IPS-18c (cell line): Measurements from ENCODE around the gene DRAXIN.

Experiments used
- H3K4me3 ChIP-seq: 2 replicates; pipeline ENCODE4 v1.7.0; 2013; ENCODE audit warnings: low read depth, mild to moderate bottlenecking, low read length, moderate library complexity; ENCODE audit not compliant: insufficient read depth
- H3K9me3 ChIP-seq: one replicate; pipeline ENCODE4 v1.6.1; 2013; ENCODE audit warnings: mild to moderate bottlenecking, low read length, moderate library complexity; ENCODE audit not compliant: control insufficient read depth, insufficient read depth

DRAXIN gene

DNA sequence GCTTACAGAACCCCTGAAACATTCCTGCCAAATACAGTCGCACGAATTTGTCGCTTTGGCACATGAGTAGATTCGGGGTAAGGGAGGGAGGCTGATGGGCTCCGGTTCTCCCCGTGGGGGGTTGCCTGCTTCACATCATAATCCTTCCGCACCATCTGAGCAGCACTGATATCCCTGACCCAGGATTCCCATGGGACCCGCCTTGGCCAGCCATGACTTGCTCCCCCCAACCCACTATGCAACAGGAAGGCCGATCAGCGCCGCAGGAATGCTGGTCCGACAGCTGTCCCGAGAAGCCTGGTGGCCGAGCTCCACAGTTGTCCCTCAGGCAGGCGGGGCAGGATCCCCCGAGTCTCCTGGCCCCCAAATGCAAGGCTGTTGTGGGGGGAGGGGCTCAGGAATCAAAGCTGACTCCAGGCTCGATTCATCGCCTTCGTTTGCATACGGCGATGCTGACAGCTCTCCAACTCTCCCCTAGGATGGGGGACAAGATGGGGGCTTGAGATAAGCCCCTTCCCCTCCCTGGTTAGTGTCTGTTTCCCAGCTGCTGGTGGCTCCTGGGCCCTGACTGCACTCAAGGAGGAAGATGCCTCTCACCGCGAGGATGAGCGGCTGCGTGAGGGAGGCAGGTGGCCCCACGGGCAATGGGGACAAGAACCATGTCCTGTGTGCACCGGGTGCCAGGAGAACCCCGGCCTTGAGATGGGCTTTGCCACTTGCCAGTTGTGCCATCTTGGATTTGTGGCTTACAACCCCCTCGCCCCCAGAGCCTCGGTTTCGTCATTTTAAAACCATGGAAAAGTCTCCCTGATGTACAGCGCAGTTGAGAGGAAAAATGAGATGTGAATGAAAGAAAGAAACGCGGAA lies 9.3 kb downstream of the DRAXIN start:
- Histone ChIP-seq H3K9me3 (no peaks in the 10 kb centered on the region), H3K4me3 (0 out of 2 replicates have a peak overlapping the region, but pooled peaks have one; percentile 9)

DNA sequence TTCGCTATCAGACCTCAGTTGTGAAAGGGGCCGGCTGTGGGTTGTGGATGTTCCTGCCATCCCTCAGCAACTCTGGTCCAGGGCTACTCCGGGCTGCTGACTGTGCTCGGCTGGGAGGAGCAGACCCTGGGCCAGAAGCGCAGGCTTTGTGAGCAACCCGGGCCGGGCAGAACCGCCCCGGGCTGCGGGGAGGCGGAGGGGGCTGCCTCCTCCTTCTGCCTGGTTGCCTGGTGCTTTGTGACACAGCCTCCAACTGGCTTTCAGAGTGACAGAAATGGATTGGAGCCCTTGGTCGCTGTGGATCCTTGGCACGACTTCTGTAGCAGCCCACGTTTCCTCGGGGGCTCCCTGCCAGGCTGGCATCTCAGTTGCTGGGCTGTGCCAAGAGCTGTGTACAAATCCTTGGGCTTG lies 10.0 kb downstream of the DRAXIN start:
- Histone ChIP-seq H3K9me3 (no peaks in the 10 kb centered on the region), H3K4me3 (no peak overlapping the region)

DNA sequence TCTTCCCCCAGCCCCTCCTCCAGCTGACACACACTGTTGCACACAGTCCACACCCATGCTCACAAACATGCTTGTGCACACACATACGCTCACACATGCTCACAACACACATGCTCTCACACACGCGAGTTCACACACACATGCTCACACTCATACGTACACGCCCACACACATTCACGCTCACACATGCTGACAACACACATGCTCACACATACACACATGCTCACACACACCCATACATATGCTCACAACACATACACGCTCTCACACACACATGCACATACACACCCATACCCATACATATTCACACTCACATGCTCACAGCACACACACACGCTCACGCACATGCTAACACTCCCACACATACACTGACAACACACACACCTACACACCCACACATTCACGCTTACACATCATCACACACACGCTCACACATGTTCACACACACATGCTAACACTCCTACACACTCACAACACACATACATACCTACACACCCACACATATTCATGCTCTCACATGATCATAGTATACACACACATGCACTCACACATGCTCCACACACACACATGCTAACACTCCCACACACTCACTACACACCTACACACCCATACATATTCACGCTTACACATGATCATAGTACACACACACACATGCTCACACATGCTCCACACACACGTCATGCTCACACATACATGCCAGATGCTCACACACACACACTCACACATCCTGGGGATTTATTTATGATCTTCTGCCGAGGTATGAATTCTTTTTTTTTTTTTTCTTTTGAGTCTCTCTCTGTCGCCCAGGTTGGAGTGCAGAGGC lies 10.7 kb downstream of the DRAXIN start:
- H3K4me3 ChIP-seq, result no peak overlapping the region
- no peaks in the 10 kb centered on the region for H3K9me3 ChIP-seq

DNA sequence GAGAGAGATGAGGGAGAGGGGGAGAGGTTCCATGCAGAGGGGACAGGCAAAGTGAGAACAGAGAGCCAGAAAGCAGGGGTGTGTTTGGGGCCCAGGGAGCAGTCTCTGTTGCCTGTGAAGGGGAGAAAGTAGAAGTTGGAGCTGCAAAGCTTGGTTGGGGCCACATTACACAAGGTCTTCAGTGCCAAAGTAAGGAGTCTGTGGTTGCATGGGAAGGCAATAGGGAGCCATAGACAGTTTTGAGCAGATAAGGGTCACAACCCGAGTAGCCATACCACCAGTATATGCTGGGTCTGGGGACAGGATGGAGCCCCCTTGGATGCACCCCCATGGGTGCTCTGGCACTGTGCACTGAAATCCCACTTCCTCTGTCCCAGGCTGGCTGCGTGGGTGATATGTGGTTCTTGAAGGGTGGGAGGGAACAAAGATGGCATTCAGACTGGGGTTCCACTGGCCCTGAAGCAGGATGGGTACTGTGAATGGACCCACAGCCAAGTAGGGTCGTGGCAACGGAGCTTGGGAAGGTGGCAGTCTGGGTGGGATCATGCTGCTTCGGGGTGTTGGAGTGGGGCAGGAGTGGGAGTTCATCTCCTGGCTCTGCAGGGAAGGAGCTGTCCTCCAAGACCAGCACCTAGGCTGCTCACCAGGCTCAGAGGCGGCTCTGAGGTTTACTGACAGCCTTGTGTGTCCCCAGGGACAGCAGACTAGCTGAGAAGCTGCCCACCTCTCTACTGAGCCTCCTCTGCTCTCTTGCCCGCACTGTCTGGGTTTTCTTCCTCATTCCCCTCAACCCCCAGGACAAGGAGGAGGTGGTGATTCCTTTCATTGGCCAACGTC lies 12.1 kb downstream of the DRAXIN start:
- H3K4me3 ChIP-seq, result no peak overlapping the region
- no peaks in the 10 kb centered on the region for H3K9me3 ChIP-seq

DNA sequence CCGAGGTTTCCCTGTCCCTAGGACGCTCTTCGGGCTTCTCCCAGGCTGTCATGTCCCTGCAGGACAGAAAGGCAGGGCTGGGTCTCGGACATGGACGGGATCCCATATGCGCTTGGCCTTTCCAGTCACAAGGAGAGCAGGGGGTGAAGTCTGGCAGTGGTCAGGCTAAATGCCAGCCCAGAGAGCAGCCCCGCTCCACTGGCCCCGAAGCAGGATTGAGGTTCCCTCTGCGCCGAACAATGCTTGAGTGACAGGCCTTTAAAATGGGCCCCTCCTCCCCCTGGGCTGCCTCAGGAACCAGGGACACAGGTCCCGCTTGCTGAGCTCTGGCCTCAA lies 12.7 kb downstream of the DRAXIN start:
- no peak overlapping the region for H3K4me3 ChIP-seq
- no peaks in the 10 kb centered on the region for H3K9me3 ChIP-seq

DNA sequence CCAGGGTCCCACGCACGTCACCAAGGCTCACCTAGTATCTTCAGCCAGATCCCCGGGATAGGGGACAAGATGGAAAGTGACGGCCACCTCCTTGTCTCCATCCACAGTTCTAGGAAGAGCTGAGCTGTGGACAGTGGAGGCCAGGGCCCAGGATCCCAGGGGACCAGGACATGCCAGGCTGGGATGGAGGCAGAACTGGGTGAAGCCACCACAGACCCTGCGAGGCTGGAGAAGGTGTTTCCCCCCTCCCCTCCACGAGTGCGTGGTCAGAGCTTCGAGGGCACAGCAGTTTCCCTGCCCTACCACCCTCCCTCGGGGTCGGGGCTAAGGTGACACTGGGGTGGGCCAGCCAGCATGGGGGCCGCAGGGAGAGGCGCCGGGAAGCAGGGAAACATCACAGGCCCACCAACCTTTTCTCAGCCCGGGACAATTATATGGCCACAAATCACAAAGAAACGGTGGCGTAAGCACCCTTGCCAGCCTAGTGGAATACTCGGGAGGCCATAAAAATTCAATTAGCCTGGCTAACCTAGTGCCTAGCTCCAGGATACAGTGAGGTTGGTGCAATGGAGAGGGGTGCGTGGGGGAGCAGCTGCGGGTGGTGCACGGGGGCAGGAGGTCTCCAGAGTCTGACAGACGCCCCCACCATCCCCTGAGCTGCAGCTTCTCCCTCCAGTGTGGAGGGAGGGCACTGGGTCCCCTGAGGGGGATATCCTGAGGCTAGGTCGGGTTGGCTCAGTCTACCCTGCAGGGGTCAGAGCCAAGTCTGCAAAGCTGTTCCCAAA lies 13.4 kb downstream of the DRAXIN start:
- H3K9me3 ChIP-seq, result no peaks in the 10 kb centered on the region
- no peak overlapping the region for H3K4me3 ChIP-seq

DNA sequence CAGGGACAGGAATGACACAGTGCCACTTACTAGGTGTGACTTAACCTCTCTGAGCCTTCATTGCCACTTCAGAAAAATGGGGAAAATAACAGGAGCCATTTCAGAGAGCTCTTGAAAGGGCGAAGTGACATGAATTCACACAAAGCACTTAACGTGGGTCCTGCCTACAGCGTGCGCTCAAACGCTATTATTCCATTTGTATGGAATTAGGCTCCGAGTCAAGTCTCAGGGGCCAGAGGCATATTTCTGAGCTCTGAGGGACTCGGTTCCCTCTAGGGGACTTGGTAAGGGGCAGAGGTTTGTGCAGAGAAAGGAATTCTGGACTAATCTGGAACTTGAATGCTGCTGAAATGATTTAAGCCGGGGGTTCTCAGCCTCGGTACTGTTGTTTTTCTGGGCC lies 14.1 kb downstream of the DRAXIN start:
- no peak overlapping the region for H3K4me3 ChIP-seq
- no peaks in the 10 kb centered on the region for H3K9me3 ChIP-seq

DNA sequence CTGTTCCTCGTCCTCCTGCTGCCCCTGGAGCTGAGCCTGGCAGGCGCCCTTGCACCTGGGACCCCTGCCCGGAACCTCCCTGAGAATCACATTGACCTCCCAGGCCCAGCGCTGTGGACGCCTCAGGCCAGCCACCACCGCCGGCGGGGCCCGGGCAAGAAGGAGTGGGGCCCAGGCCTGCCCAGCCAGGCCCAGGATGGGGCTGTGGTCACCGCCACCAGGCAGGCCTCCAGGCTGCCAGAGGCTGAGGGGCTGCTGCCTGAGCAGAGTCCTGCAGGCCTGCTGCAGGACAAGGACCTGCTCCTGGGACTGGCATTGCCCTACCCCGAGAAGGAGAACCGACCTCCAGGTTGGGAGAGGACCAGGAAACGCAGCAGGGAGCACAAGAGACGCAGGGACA lies 14.8 kb downstream of the DRAXIN start:
- Histone ChIP-seq H3K4me3 (no peak overlapping the region), H3K9me3 (no peaks in the 10 kb centered on the region)

DNA sequence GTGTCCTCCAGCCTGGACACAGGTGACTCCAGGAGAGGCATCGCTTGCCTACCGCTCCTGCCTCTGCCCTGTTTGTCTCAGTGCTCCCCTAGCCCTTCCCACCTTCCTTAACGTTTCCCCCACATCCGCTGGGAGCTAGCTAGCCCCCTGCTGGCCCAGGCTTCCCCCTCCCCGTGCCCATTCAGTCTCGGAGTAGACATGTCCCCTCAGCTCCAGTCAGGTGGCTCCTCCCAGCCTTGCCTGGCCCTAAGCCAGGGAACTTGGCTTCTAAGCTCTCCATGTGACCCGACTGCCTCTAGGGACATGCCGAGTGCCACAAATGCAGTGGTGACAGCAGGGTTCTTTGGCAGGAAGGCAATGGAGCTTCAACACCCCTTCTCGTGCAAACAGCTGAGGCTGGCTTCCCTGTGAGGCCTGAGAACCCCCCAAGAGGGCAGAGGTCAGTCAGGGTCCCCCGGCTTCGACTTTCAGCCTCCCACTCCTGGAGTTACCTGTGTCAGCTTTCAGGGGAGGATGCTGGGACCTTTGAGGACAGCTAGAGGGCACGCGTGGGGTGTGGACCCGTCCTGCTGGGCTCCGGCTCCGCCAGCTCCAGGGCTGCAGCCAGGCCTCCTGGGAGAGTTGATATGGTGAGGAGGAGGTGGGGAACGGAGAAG lies 16.2 kb downstream of the DRAXIN start:
- Histone ChIP-seq H3K4me3 (no peak overlapping the region), H3K9me3 (no peaks in the 10 kb centered on the region)

DNA sequence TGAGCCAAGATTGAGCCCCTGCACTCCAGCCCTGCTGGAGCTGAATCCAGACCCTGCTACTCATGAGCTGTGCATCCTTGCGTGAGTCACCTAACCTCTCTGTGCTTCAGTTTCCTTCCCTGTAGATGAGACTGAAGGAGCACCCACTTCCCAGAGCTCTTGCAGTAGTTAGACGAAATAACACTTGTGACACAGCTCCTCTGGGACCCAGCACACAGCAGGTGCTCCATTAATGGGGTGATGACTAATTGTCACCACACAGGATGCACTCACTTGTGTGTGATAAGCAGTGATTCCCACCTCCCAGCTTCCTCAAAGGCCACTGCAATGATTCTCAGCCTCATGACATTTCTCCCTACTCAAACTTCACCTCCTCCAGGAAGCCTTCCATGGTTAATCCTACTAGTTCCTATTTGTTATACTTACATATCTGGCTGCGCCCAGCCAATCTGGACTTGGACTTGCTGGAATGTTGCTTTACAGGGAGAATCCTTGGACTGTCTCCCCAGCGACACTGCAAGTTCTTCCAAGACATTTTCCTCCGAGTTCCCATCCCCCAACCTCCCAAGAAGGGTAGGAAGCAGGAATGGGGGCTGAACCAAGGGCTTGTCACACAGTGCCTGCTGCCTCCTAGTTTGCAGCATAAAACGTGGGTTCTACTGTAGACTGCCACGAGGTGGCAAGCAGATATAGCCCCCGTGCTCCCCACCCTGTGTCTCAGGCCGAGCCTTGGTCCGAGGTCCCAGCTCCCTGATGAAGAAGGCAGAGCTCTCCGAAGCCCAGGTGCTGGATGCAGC lies 17.2 kb downstream of the DRAXIN start:
- Histone ChIP-seq H3K4me3 (no peak overlapping the region), H3K9me3 (no peaks in the 10 kb centered on the region)

DNA sequence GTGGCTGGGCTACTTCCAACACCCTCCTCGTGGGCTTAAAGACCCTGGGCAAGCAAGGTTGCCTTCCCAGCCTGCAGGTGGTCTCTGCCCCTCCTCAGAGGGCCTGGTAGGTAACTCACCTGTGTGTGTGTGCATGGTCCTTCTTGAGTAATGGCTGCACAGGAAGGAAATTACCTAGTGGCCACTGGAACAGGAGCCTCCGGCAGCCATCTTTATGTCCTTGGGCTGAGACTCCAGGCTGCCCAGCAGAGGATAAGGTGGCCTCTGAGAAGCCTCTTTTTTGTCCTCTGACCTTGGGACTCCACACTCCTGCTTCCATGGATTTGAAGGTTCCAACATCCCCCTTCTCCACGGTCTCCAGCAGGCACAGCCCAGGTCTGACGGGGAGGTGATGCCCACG lies 20.0 kb downstream of the DRAXIN start:
- Histone ChIP-seq H3K4me3 (no peak overlapping the region), H3K9me3 (no peaks in the 10 kb centered on the region)

DNA sequence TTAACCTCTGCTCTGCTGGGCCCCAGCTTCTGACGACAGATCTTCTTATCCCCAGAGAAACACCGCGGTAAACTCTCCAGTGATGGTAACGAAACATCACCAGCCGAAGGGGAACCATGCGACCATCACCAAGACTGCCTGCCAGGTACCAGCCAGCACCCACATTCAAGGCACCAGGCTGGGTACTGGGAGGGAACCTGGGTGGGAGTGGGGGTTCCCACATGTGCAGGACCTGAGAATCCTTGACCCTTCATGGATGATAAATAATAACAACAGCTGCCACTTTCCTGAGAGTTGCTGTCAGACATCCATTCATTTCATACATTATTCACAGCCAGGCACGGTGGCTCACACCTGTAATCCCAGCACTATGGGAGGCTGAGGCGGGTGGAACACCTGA lies 20.8 kb downstream of the DRAXIN start:
- no peaks in the 10 kb centered on the region for H3K9me3 ChIP-seq
- H3K4me3 ChIP-seq, result no peak overlapping the region

DNA sequence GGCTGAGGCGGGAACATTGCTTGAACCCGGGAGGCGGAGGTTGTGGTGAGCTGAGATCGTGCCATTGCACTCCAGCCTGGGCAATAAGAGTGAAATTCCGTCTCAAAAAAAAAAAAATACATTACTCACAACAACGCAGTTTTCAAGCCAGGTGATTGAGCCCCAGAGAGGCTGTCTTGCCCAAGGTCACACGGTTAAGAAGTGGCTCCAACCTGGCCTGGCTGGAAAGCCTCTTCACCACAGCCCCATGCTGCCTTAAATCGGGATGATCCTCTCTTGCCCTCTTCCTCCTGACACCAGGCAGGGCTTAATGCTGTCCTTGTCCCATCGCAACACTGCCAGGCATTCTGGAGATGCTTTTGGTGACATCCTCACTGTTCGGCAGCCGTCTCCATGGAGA lies 21.6 kb downstream of the DRAXIN start:
- H3K9me3 ChIP-seq, result no peaks in the 10 kb centered on the region

DNA sequence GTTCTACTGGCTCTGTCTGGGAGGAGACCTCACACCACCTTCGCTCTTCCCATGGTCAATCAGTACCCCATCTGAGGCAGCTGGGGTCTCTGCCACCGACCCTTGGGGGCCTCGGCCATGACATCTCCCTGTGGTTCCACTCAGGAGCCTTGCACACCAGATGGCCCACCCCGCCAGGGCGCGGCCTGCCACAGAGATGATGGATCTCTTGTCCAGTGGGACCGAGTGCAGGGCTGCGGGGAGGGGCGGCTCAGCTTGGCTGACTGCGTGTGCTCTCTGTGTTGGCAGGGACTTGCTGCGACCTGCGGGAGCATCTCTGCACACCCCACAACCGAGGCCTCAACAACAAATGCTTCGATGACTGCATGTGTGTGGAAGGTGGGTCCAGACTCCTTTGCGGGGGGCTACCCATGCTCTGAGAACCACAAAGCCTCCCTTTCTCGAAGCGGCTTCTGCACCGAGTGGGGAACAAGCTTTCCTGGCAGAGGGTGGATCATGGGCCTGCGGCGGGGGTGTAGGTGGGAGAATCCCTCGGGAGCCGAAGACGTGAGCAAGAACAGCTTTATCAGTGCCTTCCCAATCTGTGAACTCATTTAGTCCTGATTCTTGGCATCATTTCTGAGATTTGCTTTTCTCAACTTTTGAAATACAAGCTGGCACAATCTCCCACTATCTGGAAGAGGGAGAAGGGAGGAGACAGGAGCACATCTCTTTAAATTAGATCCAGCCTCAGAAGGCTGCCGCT lies 23.5 kb downstream of the DRAXIN start:
- Histone ChIP-seq H3K4me3 (no peak overlapping the region), H3K9me3 (no peaks in the 10 kb centered on the region)

More for the DNA sequence above, 21.6 kb downstream of the DRAXIN start:
- no peak overlapping the region for H3K4me3 ChIP-seq
